Naive B cell (primary cell): ENCODE results near the gene SBF2. TPM values are rescaled to one million over a fixed set of nuclear protein-coding genes. Genes with fewer than 3 reads are reported as not detected.

Experiments
- ATAC-seq, 2 donors: fragments of 150-1000 bp; cut with Tn5 transposase; 2 replicates each; pipeline ENCODE4 v1.10.0; 2021; ENCODE audit warnings: low read depth in 2 of 2, mild to moderate bottlenecking in 2 of 2, moderate library complexity in 2 of 2
- DNase-seq: peaks from one replicate; pipeline ENCODE4 v3.0.0; 2022
- H3K27ac Mint-ChIP-seq, 6 donors: one replicate each; pipeline ENCODE4 v1.8.0; 2020 to 2022; ENCODE audit warnings: mild to moderate bottlenecking in 6 of 6, mixed read lengths in 6 of 6, moderate library complexity in 5 of 6, inconsistent platforms in 2 of 6
- H3K27me3 Mint-ChIP-seq, 3 donors: one replicate each; pipeline ENCODE4 v1.8.0; 2021 to 2022; ENCODE audit warnings: mixed read lengths in 3 of 3, mild to moderate bottlenecking in 1 of 3
- H3K36me3 Mint-ChIP-seq, 2 donors: one replicate each; pipeline ENCODE4 v1.8.0; 2020 to 2022; ENCODE audit warnings: mixed read lengths in 2 of 2, inconsistent platforms in 1 of 2, mild to moderate bottlenecking in 1 of 2
- H3K4me1 Mint-ChIP-seq, 3 donors: one replicate each; pipeline ENCODE4 v1.8.0; 2020 to 2022; ENCODE audit warnings: mixed read lengths in 3 of 3, inconsistent platforms in 1 of 3, mild to moderate bottlenecking in 1 of 3, moderate library complexity in 1 of 3
- H3K4me3 Mint-ChIP-seq, 8 donors: one replicate each; pipeline ENCODE4 v1.8.0; 2020 to 2022; ENCODE audit warnings: mild to moderate bottlenecking in 8 of 8, mixed read lengths in 8 of 8, moderate library complexity in 8 of 8, inconsistent platforms in 2 of 8
- H3K9me3 Mint-ChIP-seq, 7 donors: one replicate each; pipeline ENCODE4 v1.8.0; 2020 to 2022; ENCODE audit warnings: mixed read lengths in 7 of 7, mild to moderate bottlenecking in 5 of 7, inconsistent platforms in 2 of 7, moderate library complexity in 1 of 7
- polyA plus RNA-seq, 6 donors: library from polyadenylated mRNA; unstranded; fragments of 300-500 nt; fragmentation: Illumina TruSeq; gene quantifications; one replicate each; pipeline ENCODE4 v1.2.3, GENCODE V29; 2021; ENCODE audit warnings: low read depth in 6 of 6

The SBF2 gene
- polyA plus RNA-seq, 6 donors from 2014 or later: 2.4 to 8.5 (median 3.1) TPM

DNA sequence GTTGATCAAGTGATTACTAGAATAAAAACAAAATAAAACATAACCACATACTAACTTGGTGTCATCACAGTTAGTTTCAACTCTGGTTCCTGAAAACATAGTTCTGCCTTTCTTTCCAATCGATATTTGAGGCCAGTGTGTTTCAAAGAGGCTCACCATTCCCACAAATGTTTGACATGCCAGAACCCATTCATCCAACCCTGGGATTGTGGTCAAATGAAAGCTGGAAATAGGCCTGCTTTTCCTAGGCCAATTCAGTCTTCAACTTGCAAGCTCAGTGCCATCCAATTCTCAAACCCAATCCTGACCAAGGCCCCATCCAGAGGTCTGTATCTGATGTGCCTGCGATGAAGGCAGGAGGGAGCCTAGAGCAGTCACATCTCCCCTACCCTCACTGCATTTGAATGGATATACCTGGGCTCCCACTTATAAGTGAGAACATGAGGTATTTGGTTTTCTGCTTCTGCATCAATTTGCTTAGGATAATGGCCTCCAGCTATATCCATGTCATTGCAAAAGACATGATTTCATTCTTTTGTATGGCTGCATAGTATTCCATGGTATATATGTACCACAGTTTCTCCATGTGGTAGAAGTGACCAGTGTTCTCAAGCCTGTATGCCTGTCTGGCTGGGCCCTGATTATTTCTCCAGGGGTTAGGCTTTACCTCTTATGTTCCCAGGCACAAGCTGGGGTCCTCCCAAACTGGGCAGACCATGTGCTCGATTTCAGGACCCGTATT is 486.9 kb downstream of the SBF2 start:
- no peak for ATAC-seq
- Mint-ChIP-seq H3K36me3 (peaks cover 8 to 18% of the 10 kb centered on the region in 2 donors), H3K9me3 (peaks cover 0 to 2% (median 0%) of the 10 kb centered on the region in 7 donors), H3K27ac (no peak overlapping the region), H3K27me3 (no peaks in the 10 kb centered on the region), H3K4me1 (peaks cover 0 to 5% (median 0%) of the 10 kb centered on the region in 3 donors), H3K4me3 (no peak overlapping the region)
- DNase-seq: no peak

- Mint-ChIP-seq H3K4me1 (peaks cover 0 to 5% (median 0%) of the 10 kb centered on the region in 3 donors), H3K9me3 (peaks cover 0 to 2% (median 0%) of the 10 kb centered on the region in 7 donors), H3K4me3 (no peak overlapping the region), H3K27me3 (no peaks in the 10 kb centered on the region), H3K36me3 (peaks cover 0 to 4% of the 10 kb centered on the region in 2 donors), H3K27ac (no peak overlapping the region)
- DNase-seq (no peak), ATAC-seq (no peak)
Observed at GRCh38 chr11:9804419-9804902, 489.6 kb downstream of the SBF2 start.

DNA sequence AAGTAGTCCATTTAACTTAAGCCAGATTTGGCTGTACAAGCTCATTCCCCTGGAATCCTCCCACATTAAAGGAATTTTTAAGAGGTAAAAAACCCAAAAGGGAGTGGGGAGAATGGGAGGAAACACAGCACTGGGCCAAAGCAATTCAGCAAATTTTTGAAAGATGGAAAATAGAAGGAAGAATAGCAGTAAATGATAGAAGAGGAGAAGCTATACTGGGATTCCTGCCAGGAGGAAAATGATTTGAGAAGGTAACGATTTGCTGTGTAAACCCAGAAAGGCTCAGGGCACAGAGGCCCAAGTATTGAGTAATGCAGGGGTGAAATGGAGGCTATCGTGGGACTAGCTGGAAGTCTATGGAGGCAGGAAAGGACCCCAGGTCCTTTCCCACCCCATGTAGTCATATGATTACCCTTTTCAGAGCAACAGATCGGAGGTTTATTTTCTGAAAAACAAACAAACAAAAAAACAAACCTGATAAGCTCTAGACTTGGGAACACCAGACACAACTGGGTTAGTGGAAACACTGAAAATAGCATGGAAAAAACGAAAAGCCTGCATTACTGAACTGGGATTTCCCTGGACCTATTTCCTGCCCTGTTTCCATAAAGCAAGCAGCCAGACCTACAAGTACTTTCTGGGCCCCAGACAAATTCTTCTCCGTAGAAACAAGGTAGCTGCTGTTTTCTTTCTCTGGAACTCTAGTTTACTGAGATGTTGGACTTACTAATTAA is 490.2 kb downstream of the SBF2 start:
- Mint-ChIP-seq H3K9me3 (peaks cover 0 to 2% (median 0%) of the 10 kb centered on the region in 7 donors), H3K4me1 (peaks cover 0 to 5% (median 0%) of the 10 kb centered on the region in 3 donors), H3K4me3 (no peak overlapping the region), H3K36me3 (peaks cover 0 to 4% of the 10 kb centered on the region in 2 donors), H3K27ac (peak overlapping the region in 1 of 6 donors; percentile 73), H3K27me3 (no peaks in the 10 kb centered on the region)
- no peak for ATAC-seq
- no peak for DNase-seq

DNA sequence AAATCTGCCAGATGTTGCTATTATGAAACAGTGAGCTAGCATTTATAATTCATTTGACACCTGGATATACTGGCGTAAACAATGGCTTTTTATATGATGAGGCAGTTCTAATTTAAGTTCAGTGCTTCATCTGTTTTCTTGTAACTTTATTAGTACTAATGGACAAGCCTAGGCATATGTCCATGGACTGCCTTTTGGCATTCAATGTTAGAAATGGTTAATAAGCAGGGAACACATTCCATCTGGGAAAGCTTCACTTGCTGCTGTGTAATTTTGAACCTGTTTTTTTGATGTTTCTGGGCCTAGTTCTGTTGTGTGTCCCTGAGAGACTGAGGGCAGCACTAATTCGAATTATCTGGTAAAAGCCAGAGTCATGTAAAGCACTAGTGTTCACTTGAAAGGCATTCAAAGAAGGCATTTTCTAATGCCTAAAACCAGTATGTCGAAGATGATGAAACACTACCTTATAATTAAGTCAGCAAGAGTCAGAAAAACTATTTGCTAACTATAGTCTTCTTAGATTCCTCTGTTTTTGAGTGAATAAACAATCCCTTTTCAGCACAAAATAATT is 491.6 kb downstream of the SBF2 start:
- peaks cover 0 to 4% of the 10 kb centered on the region in 2 donors for H3K36me3 Mint-ChIP-seq
- H3K9me3 Mint-ChIP-seq: peaks cover 0 to under 1% (median 0%) of the 10 kb centered on the region in 7 donors
- no peaks in the 10 kb centered on the region for H3K27me3 Mint-ChIP-seq
- peaks cover 0 to 5% (median 0%) of the 10 kb centered on the region in 3 donors for H3K4me1 Mint-ChIP-seq
- no peak for DNase-seq
- peak overlapping the region in 1 of 6 donors; percentile 69 for H3K27ac Mint-ChIP-seq
- no peak for ATAC-seq
- H3K4me3 Mint-ChIP-seq: no peak overlapping the region

DNA sequence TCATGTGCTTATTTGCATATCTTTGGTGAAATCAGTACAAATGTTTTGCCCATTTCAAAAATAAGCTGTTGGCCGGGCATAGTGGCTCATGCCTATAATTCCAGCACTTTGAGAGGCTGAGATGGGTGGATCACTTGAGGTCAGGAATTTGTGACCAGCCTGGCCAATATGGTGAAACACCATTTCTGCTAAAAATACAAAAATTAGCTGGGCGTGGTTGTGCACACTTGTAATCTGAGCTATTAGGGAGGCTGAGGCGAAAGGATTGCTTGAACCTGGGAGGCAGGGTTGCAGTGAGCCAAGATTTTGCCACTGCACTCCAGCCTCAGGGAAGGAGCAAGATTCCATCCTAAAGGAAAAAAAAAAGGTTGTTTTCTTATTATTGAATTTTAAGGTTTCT is 494.1 kb downstream of the SBF2 start:
- Mint-ChIP-seq H3K36me3 (no peaks in the 10 kb centered on the region), H3K27ac (no peak overlapping the region), H3K9me3 (no peaks in the 10 kb centered on the region), H3K27me3 (no peaks in the 10 kb centered on the region), H3K4me1 (peaks cover 0 to 5% (median 0%) of the 10 kb centered on the region in 3 donors), H3K4me3 (no peak overlapping the region)
- DNase-seq (no peak), ATAC-seq (no peak)

DNA sequence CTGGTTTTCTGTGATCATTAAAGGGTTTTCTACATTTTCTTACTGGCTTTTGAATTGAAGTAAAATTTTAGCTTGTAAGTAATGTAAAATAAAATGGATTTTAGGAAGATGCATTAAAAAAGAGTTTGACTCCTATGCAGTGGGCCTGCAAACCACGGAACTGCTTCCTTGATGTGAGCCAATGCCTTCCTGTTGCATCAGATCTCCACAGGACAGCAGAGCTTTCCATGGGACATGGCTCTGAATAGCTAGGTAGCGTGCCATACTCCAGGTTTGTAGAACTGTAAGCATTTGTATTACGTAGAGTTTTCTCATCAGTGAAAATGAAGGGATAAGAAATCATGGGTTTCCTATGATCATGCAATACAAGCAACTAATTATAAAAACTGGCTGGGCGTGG is 496.7 kb downstream of the SBF2 start:
- H3K36me3 Mint-ChIP-seq: no peaks in the 10 kb centered on the region
- no peak overlapping the region for H3K4me3 Mint-ChIP-seq
- H3K4me1 Mint-ChIP-seq: no peaks in the 10 kb centered on the region

DNA sequence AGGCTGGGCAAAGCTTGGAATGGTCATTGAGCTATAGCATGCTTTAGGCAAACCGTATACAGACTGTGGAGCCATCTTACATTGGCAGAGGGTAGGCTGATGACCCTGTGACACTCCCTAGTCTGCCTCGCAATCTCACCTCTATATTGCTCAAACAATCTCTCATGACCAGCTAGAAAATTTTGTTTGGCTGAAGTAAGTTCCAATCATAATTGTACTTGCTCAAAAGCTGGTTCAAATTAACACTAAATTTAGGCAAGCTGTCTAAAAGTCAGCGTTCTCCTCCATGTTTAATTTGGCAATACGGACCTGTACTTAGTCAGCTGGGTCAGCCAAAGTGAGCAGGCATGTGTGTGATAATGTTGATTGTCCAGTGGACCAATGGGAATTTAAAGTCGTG is 497.2 kb downstream of the SBF2 start:
- ATAC-seq (no peak), DNase-seq (no peak)
- Mint-ChIP-seq H3K27me3 (no peaks in the 10 kb centered on the region), H3K27ac (no peak overlapping the region), H3K9me3 (no peaks in the 10 kb centered on the region), H3K4me3 (no peak overlapping the region), H3K4me1 (no peaks in the 10 kb centered on the region), H3K36me3 (no peaks in the 10 kb centered on the region)

More for the DNA sequence above, 496.7 kb downstream of the SBF2 start:
- no peak for ATAC-seq
- Mint-ChIP-seq H3K9me3 (no peaks in the 10 kb centered on the region), H3K27ac (no peak overlapping the region), H3K27me3 (no peaks in the 10 kb centered on the region)
- no peak for DNase-seq

DNA sequence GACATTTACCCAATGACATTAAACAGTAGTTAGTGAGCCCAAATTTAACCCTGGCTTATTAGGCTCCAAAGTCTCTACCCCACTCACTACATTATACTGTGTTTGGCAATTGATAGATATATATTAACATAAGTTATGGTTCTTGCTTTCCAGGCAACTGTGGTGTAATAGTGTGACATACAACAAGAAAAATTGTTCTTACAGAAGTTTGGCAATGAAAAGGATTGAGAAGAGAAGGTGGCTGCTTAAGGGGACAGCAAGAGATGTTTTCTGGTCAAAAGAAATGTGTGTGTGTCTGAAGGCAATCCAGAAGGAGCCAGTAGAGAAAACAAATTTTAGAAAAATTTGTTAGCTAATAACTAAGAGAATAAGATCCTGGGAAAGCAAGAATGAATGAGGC is 497.8 kb downstream of the SBF2 start:
- no peak overlapping the region for H3K4me3 Mint-ChIP-seq
- H3K36me3 Mint-ChIP-seq: no peaks in the 10 kb centered on the region
- no peak for ATAC-seq
- no peaks in the 10 kb centered on the region for H3K4me1 Mint-ChIP-seq
- DNase-seq: no peak
- peak overlapping the region in 1 of 6 donors; percentile 14 for H3K27ac Mint-ChIP-seq
- H3K27me3 Mint-ChIP-seq: no peaks in the 10 kb centered on the region
- no peaks in the 10 kb centered on the region for H3K9me3 Mint-ChIP-seq

DNA sequence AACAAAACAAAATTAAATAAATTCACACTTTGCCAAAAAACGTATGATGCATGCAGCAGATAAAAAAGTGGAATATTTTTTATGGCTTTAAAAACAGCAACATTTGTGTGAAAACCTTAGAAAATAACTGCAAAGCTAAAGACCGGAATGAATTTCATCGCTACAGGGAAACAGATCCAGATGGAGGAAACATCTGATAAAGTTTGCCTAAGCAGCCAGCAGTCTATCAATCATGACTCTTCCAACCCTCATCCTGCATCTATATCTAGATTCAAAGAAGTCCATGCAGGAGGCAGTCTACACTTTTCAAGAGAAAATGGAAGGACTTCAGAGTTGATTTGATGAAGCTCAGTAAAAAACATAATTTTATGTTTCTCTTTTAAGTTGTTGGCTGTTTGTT is 503.3 kb downstream of the SBF2 start:
- DNase-seq (no peak), ATAC-seq (no peak)
- H3K4me1 Mint-ChIP-seq: peaks cover 8 to 27% (median 22%) of the 10 kb centered on the region in 3 donors
- H3K36me3 Mint-ChIP-seq: no peaks in the 10 kb centered on the region
- no peak overlapping the region for H3K4me3 Mint-ChIP-seq
- H3K27me3 Mint-ChIP-seq: no peaks in the 10 kb centered on the region
- H3K9me3 Mint-ChIP-seq: no peaks in the 10 kb centered on the region
- no peak overlapping the region for H3K27ac Mint-ChIP-seq

DNA sequence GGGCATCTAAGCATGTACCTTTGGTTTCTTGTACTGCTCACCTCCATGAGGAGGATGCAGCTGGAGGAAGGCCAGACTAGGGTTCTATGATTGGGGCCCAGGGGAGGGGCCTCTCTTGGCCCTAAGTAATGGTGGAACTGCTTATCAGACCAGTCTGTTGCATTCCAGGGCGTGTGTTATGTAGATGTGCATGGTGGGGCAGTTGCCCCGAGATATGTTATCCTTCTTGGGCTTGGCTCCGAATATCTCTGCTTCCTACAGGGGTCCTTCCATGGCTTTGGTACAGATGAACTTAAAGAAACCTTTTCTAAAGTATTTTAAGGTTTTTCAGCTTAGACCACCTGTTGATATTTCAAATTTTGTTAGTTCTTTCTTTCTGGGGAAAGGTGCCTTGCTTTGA is 504.1 kb downstream of the SBF2 start:
- ATAC-seq (no peak), DNase-seq (no peak)
- no peaks in the 10 kb centered on the region for H3K9me3 Mint-ChIP-seq
- no peak overlapping the region for H3K4me3 Mint-ChIP-seq
- H3K27ac Mint-ChIP-seq: no peak overlapping the region
- H3K27me3 Mint-ChIP-seq: no peaks in the 10 kb centered on the region
- H3K4me1 Mint-ChIP-seq: peaks cover 8 to 27% (median 22%) of the 10 kb centered on the region in 3 donors
- peaks cover 0 to 4% of the 10 kb centered on the region in 2 donors for H3K36me3 Mint-ChIP-seq

DNA sequence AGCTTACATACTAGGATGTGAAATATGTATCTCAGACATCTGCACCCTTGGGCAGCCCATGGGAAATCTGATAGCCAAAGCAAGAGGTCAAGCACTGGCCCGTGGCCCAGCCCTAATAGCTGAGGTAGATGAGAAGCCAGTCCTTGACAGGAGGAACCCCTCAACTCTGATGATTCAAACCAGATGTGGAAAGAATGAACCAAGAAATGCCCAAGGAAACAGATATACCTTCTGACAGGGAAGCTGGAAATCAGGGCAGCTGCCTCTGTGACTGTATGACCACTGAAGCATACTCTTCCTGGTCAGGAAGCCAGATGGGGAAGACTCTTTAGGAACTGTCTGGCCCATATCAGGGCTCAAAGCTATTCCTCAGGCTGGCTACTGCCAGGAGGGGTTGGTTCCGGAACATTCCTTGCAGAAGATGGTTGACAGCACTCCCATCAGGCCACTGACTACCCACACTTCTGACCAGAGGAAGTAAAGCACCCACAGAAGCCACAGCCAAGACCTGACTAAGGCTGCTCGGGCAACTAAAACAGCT is 506.0 kb downstream of the SBF2 start:
- ATAC-seq (no peak), DNase-seq (no peak)
- H3K4me3 Mint-ChIP-seq: no peak overlapping the region
- H3K27me3 Mint-ChIP-seq: no peaks in the 10 kb centered on the region
- H3K36me3 Mint-ChIP-seq: peaks cover 0 to 4% of the 10 kb centered on the region in 2 donors
- H3K4me1 Mint-ChIP-seq: peaks cover 8 to 27% (median 22%) of the 10 kb centered on the region in 3 donors
- H3K9me3 Mint-ChIP-seq: no peaks in the 10 kb centered on the region
- peak overlapping the region; percentile 65 to 85 (median 76) for H3K27ac Mint-ChIP-seq

GRCh38 chr11:9787260-9787659 is 506.8 kb downstream of the SBF2 start:
- Mint-ChIP-seq H3K4me1 (peaks cover 8 to 27% (median 22%) of the 10 kb centered on the region in 3 donors), H3K4me3 (no peak overlapping the region), H3K36me3 (peaks cover 0 to 4% of the 10 kb centered on the region in 2 donors), H3K27me3 (no peaks in the 10 kb centered on the region), H3K9me3 (no peaks in the 10 kb centered on the region), H3K27ac (peak overlapping the region in 5 of 6 donors; percentile 32 to 80 (median 70))
- no peak for ATAC-seq
- DNase-seq: no peak

DNA sequence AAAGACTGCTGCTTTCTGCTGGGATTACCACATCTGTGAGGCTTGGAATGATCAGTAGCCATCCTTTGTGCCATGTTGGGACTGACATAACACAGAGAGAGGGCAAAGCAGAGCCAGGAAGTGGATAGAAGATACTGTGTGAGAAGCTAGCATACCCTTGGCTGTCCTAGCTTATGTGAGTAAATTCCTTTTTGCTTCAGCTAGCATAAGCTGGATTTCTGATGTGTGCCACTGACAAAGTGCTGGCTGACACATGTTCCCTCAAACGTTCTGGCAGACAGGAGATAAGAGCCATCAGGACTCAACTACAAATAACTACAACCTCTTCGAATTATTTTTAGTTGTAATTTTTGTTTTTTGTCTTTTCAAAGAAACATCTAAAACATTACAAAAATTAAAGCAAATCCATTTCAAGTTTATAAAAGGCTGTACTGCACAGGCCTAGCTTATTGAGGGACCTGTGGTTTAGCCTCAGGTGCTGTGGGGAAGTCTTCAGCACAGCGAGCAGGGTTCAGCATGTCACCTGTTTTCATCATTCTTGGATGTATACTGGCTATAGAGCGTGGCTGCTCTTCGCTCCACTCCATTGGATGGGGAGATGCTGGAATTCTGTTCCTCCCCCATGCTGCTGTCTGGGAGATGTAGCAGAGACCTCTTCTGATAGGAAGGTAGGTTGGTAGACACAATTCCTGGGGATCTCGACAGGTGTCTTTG is 509.3 kb downstream of the SBF2 start:
- Mint-ChIP-seq H3K4me1 (peaks cover 8 to 27% (median 20%) of the 10 kb centered on the region in 3 donors), H3K9me3 (no peaks in the 10 kb centered on the region), H3K36me3 (peaks cover 0 to 4% of the 10 kb centered on the region in 2 donors), H3K27ac (peak overlapping the region in 4 of 6 donors; percentile 57 to 83 (median 77)), H3K4me3 (no peak overlapping the region), H3K27me3 (no peaks in the 10 kb centered on the region)
- DNase-seq: no peak
- no peak for ATAC-seq
